H1 (cell line): ENCODE measurements around the gene KLHL33. TPM values are rescaled to one million over a fixed set of nuclear protein-coding genes. Genes with fewer than 3 reads are reported as not detected.

Experiments used
- CTCF ChIA-PET: fragments of 300-600 bp; sonication (Branson Sonifier 250); formaldehyde crosslinking; loops from one replicate; lab custom pipeline; 2021; ENCODE audit not compliant: partially characterized antibody; lab: Charles Lee
- POLR2A ChIA-PET: fragments of 300-600 bp; sonication (Branson Sonifier 250); formaldehyde crosslinking; loops from one replicate; lab custom pipeline; 2021; ENCODE audit warnings: inconsistent platforms; ENCODE audit not compliant: partially characterized antibody; lab: Charles Lee
- DNase-seq, 2 experiments: peaks; one replicate each; pipeline versions ENCODE4 v3.0.0 to v3.0.0-alpha.2; 2010 to 2022; ENCODE audit warnings: low spot score in 2 of 2, low read depth in 1 of 2, mixed read lengths in 1 of 2
- FAIRE-seq: peaks from 2 replicates; lab custom pipeline; 2011; peaks lifted over from hg19 to GRCh38; lab: Jason Lieb, UNC
- H2AFZ ChIP-seq: 2 replicates; pipeline ENCODE4 v1.8.1; 2012; ENCODE audit warnings: low read length, inconsistent platforms
- H2AK5ac ChIP-seq: 2 replicates; pipeline ENCODE4 v1.6.1; 2013; ENCODE audit warnings: low read depth, low read length
- H2BK120ac ChIP-seq: replicated peaks from 2 replicates; pipeline ENCODE3; 2013; ENCODE audit warnings: low read depth, low read length, inconsistent platforms
- H2BK12ac ChIP-seq: 2 replicates; pipeline ENCODE4 v1.6.1; 2013; ENCODE audit warnings: low read depth, low read length
- H2BK15ac ChIP-seq: 2 replicates; pipeline ENCODE4 v1.6.1; 2013; ENCODE audit warnings: low read length
- H2BK20ac ChIP-seq: 2 replicates; pipeline ENCODE4 v1.6.1; 2013; ENCODE audit warnings: low read length
- H2BK5ac ChIP-seq: 2 replicates; pipeline ENCODE4 v1.6.1; 2013; ENCODE audit warnings: low read depth, low read length
- H3K14ac ChIP-seq: 2 replicates; pipeline ENCODE4 v1.6.1; 2013; ENCODE audit warnings: inconsistent platforms; ENCODE audit not compliant: insufficient read length
- H3K18ac ChIP-seq: 2 replicates; pipeline ENCODE4 v1.6.1; 2013; ENCODE audit warnings: low read length; ENCODE audit errors: extremely low read depth
- H3K23ac ChIP-seq: 2 replicates; pipeline ENCODE4 v1.6.1; 2013; ENCODE audit warnings: inconsistent platforms; ENCODE audit not compliant: insufficient read length
- H3K23me2 ChIP-seq: 2 replicates; pipeline ENCODE4 v1.6.1; 2013; ENCODE audit warnings: low read depth, low read length
- H3K27ac ChIP-seq: 2 replicates; pipeline ENCODE4 v1.6.1; 2011; ENCODE audit warnings: low read depth, low read length, inconsistent platforms
- H3K27me3 ChIP-seq, 4 experiments: replicated peaks in 1 of 4; 1 replicate in 1 of 4; 2 replicates in 3 of 4; pipeline versions ENCODE4 v1.6.1 to v1.8.1; 2011 to 2013; ENCODE audit warnings: low read length in 3 of 4, mild to moderate bottlenecking in 3 of 4, inconsistent platforms in 2 of 4, mixed read lengths in 2 of 4, moderate library complexity in 1 of 4; ENCODE audit not compliant: control insufficient read depth in 3 of 4, insufficient read depth in 3 of 4; ENCODE audit errors: extremely low read depth in 1 of 4
- H3K36me3 ChIP-seq, 4 experiments: 2 replicates each; pipeline versions ENCODE4 v1.6.1 to v1.8.1; 2011 to 2013; ENCODE audit warnings: mild to moderate bottlenecking in 4 of 4, low read length in 3 of 4, moderate library complexity in 2 of 4, control low read depth in 1 of 4, inconsistent platforms in 1 of 4; ENCODE audit not compliant: insufficient read depth in 4 of 4, control insufficient read depth in 2 of 4
- H3K4ac ChIP-seq: replicated peaks from 2 replicates; pipeline ENCODE3; 2013; ENCODE audit warnings: low read length, low read depth, mixed read lengths, inconsistent platforms; ENCODE audit not compliant: insufficient read length
- H3K4me1 ChIP-seq, 4 experiments: replicated peaks in 1 of 4; 1 replicate in 1 of 4; 2 replicates in 3 of 4; pipeline versions ENCODE4 v1.6.1 to v1.8.1; 2011 to 2013; ENCODE audit warnings: low read length in 3 of 4, inconsistent platforms in 2 of 4, mixed read lengths in 1 of 4; ENCODE audit not compliant: insufficient read depth in 4 of 4, control insufficient read depth in 3 of 4
- H3K4me2 ChIP-seq, 2 experiments: 2 replicates each; pipeline versions ENCODE4 v1.6.1 to v1.8.1; 2011 to 2013; ENCODE audit warnings: low read depth in 2 of 2, low read length in 2 of 2, control low read depth in 1 of 2, inconsistent platforms in 1 of 2, mild to moderate bottlenecking in 1 of 2; ENCODE audit not compliant: insufficient read depth in 1 of 2
- H3K4me3 ChIP-seq, 4 experiments: fragments of 200-600, 300-600 bp in 1 of 4; sonication (generic), shearing (Covaris generic), sonication (Bioruptor Twin) in 1 of 4; 2 replicates each; pipeline versions ENCODE4 v1.5.1 to v1.8.1; 2011 to 2016; ENCODE audit warnings: low read length in 4 of 4, low read depth in 3 of 4, control low read depth in 2 of 4, inconsistent platforms in 2 of 4, mild to moderate bottlenecking in 2 of 4, mixed read lengths in 1 of 4, moderate library complexity in 1 of 4; ENCODE audit not compliant: insufficient read depth in 2 of 4; ENCODE audit errors: extremely low read depth in 1 of 4
- H3K56ac ChIP-seq: replicated peaks from 2 replicates; pipeline ENCODE3; 2013; ENCODE audit warnings: low read depth, mild to moderate bottlenecking, mixed read lengths, low read length, inconsistent platforms; ENCODE audit not compliant: insufficient read length
- H3K79me1 ChIP-seq: 2 replicates; pipeline ENCODE4 v1.6.1; 2013; ENCODE audit warnings: low read depth, low read length, control low read depth
- H3K79me2 ChIP-seq, 2 experiments: 2 replicates each; pipeline versions ENCODE4 v1.6.1 to v1.8.1; 2012 to 2013; ENCODE audit warnings: low read length in 2 of 2, mild to moderate bottlenecking in 2 of 2, inconsistent platforms in 1 of 2; ENCODE audit not compliant: insufficient read depth in 2 of 2, control insufficient read depth in 1 of 2
- H3K9ac ChIP-seq, 4 experiments: replicated peaks in 1 of 4; 1 replicate in 1 of 4; 2 replicates in 3 of 4; pipeline versions ENCODE4 v1.6.1 to v1.8.1; 2011 to 2013; ENCODE audit warnings: low read depth in 3 of 4, low read length in 3 of 4, control low read depth in 2 of 4, mild to moderate bottlenecking in 2 of 4, moderate library complexity in 2 of 4, inconsistent platforms in 1 of 4; ENCODE audit errors: extremely low read depth in 1 of 4
- H3K9me3 ChIP-seq, 2 experiments: 2 replicates each; pipeline versions ENCODE4 v1.6.1 to v1.8.1; 2012 to 2013; ENCODE audit warnings: mild to moderate bottlenecking in 2 of 2, moderate library complexity in 2 of 2, control low read depth in 1 of 2, inconsistent platforms in 1 of 2, low read depth in 1 of 2, low read length in 1 of 2, mixed read lengths in 1 of 2; ENCODE audit not compliant: insufficient read depth in 2 of 2
- H4K20me1 ChIP-seq, 2 experiments: replicated peaks in 1 of 2; 2 replicates each; pipeline versions ENCODE3 to v1.8.1; 2011 to 2013; ENCODE audit warnings: inconsistent platforms in 2 of 2, low read length in 2 of 2, mild to moderate bottlenecking in 1 of 2; ENCODE audit not compliant: insufficient read depth in 2 of 2, control insufficient read depth in 1 of 2
- H4K5ac ChIP-seq: 2 replicates; pipeline ENCODE4 v1.6.1; 2013; ENCODE audit warnings: low read length, low read depth, mixed read lengths, inconsistent platforms; ENCODE audit not compliant: insufficient read length
- H4K8ac ChIP-seq: 2 replicates; pipeline ENCODE4 v1.8.0; 2013; ENCODE audit warnings: mild to moderate bottlenecking, moderate library complexity, low read length, inconsistent platforms; ENCODE audit not compliant: insufficient read depth; ENCODE audit errors: extremely low read depth
- H4K91ac ChIP-seq: replicated peaks from 2 replicates; pipeline ENCODE3; 2013; ENCODE audit warnings: low read length, mixed read lengths, inconsistent platforms; ENCODE audit not compliant: insufficient read length
- ASH2L ChIP-seq: fragments of 200-600, 300-600 bp; sonication (generic); IDR thresholded peaks from one replicate; pipeline ENCODE4 v1.7.1; 2017; ENCODE audit warnings: low read length
- CBX5 ChIP-seq: fragments of 300-800, 300-1000 bp; sonication (generic); IDR thresholded peaks from 2 replicates; pipeline ENCODE4 v1.7.1; 2016; ENCODE audit warnings: antibody characterized with exemption, low read length, low read depth
- HDAC2 ChIP-seq, 2 experiments: fragments of 300-600 bp in 1 of 2; sonication (generic) in 1 of 2; IDR thresholded peaks; 2 replicates each; pipeline ENCODE4 v1.6.1; 2011 to 2012; ENCODE audit warnings: low read depth in 2 of 2, low read length in 2 of 2, mild to moderate bottlenecking in 2 of 2, moderate library complexity in 2 of 2, borderline replicate concordance in 1 of 2, inconsistent platforms in 1 of 2
- MAFK ChIP-seq: IDR thresholded peaks from 2 replicates; pipeline ENCODE4 v1.6.1; 2012; ENCODE audit warnings: low read depth, mild to moderate bottlenecking, improper control_type of control experiment, low read length
- NRF1 ChIP-seq: IDR thresholded peaks from 2 replicates; pipeline ENCODE4 v1.6.1; 2011; ENCODE audit warnings: mild to moderate bottlenecking, low read depth, low read length, improper control_type of control experiment
- POU5F1 ChIP-seq: IDR thresholded peaks from 2 replicates; pipeline ENCODE4 v1.6.1; 2011; ENCODE audit warnings: low read depth, mild to moderate bottlenecking, low read length, moderate library complexity
- RBBP5 ChIP-seq: IDR thresholded peaks from 2 replicates; pipeline ENCODE4 v1.7.1; 2012; ENCODE audit warnings: low read depth, mild to moderate bottlenecking, inconsistent platforms, low read length, moderate library complexity, borderline replicate concordance
- RFX5 ChIP-seq: IDR thresholded peaks from 2 replicates; pipeline ENCODE4 v1.6.1; 2011; ENCODE audit warnings: low read depth, low read length, improper control_type of control experiment, borderline replicate concordance
- SP1 ChIP-seq: IDR thresholded peaks from 2 replicates; pipeline ENCODE4 v1.6.1; 2011; ENCODE audit warnings: low read depth, low read length
- SP4 ChIP-seq: IDR thresholded peaks from 2 replicates; pipeline ENCODE4 v1.6.1; 2012; ENCODE audit warnings: low read length, inconsistent platforms
- TAF1 ChIP-seq: IDR thresholded peaks from 2 replicates; pipeline ENCODE4 v1.6.1; 2011; ENCODE audit warnings: mild to moderate bottlenecking, low read depth, low read length
- ZNF274 ChIP-seq: IDR thresholded peaks from 2 replicates; pipeline ENCODE4 v1.7.0; 2012; ENCODE audit warnings: low read length, borderline replicate concordance; ENCODE audit errors: extremely low read depth
- WGBS, 2 experiments: shearing (Covaris generic) in 1 of 2; methylation state at CpG; one replicate each; pipeline versions ENCODE4 v1.1.6 to v1.1.7; 2013 to 2015; ENCODE audit warnings: low lambda C conversion rate in 2 of 2, mixed read lengths in 2 of 2, inconsistent platforms in 1 of 2, low coverage in 1 of 2, missing lambda C conversion rate in 1 of 2; ENCODE audit not compliant: insufficient replicate concordance in 2 of 2, insufficient coverage in 1 of 2, insufficient read length in 1 of 2; ENCODE audit errors: extremely low coverage in 1 of 2, missing lambda C conversion rate in 1 of 2; 5-methylcytosine and 5-hydroxymethylcytosine counted together
- polyA plus RNA-seq, 7 experiments: library from polyadenylated mRNA; depleted of rRNA in 3 of 7; stranded (reverse) in 5 of 7; unstranded in 2 of 7; fragments of >200 nt in 5 of 7; fragments of 200-250 nt in 2 of 7; gene quantifications; 1 replicate in 5 of 7; 2 replicates in 1 of 7; 4 replicates in 1 of 7; pipeline versions ENCODE4 v1.2.1 to v1.2.3, GENCODE V29; 2011 to 2013; ENCODE audit warnings: missing spikeins in 2 of 7, mixed read lengths in 2 of 7
- total RNA-seq: library from RNA; stranded (reverse); fragmentation: NEBNext Ultra II Directional; extraction: Animal tissue kit (Norgen Biotek cat#: 25700); gene quantifications from 2 replicates; pipeline ENCODE4 v1.2.1, GENCODE V29; 2021
- TF ChIP-seq, protein P1 (sequence below): IDR thresholded peaks from 2 replicates; pipeline ENCODE4 v1.6.1; 2012; ENCODE audit warnings: low read length, inconsistent platforms

The KLHL33 gene
- total and polyA plus RNA-seq, 2 of the 8 experiments (the other 6 are each of a cell fraction or from before 2014, with no cell fraction given): 0.11 to 0.17 TPM

DNA sequence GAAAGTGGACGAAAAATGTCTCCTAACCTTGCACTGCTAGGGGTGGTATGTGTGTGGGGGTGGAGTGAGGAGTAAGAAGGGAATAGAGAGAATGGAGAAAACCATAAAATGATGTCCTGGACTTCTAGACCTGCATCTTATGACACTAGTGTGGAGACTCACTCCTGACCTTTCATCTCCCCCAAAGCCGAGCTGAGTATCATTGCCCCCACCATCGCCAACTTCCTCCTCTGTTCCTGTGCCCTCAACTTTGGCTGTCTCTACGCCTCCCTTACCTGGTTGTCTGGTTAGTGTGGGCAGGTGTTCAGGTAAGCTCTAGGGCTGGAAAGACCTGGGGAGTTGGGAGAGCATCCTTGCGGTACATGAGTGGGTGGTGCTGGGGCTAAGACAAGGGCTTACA lies 4.5 kb upstream of the KLHL33 start:
- H4K91ac ChIP-seq: no peak overlapping the region
- H3K79me2 ChIP-seq: no peaks in the 10 kb centered on the region
- H4K5ac ChIP-seq: no peak overlapping the region
- ChIA-PET CTCF (interaction anchor here (0.9 kb wide), 1 partner anchor 173 kb away, joined by 4 read pairs; no protein-coding TSS in a partner anchor), POLR2A (interaction anchor here (0.8 to 8.2 kb wide), 3 partner anchors 12 to 29 kb away, joined by 3 to 68 read pairs (median 3); partner anchors contain the start of genes APEX1 and OSGEP)
- no peak overlapping the region for H3K23ac ChIP-seq
- H3K4ac ChIP-seq: no peak overlapping the region
- peaks cover under 1 to 6% (median 4%) of the 10 kb centered on the region in 4 experiments; a peak in 5 of 8 replicates for H3K36me3 ChIP-seq
- DNase-seq: no peak
- H3K4me2 ChIP-seq: no peak overlapping the region
- H3K4me3 ChIP-seq: no peak overlapping the region
- no peaks in the 10 kb centered on the region for H3K23me2 ChIP-seq
- H3K14ac ChIP-seq: no peak overlapping the region
- no peak overlapping the region for H2BK20ac ChIP-seq
- no peak overlapping the region for H3K9ac ChIP-seq
- H2BK15ac ChIP-seq: no peak overlapping the region
- no peak overlapping the region for H2BK12ac ChIP-seq
- peaks cover 0 to 9% (median 6%) of the 10 kb centered on the region in 4 experiments; a peak in 5 of 7 replicates for H3K27me3 ChIP-seq
- WGBS, 2 experiments: 81% methylated on average over 5 of the region's 5 CpGs; no CpG with 5 or more reads in 1 of the 2 experiments
- no peak overlapping the region for H3K18ac ChIP-seq
- H2BK120ac ChIP-seq: no peak overlapping the region
- H2BK5ac ChIP-seq: no peak overlapping the region
- FAIRE-seq: no peak
- H3K56ac ChIP-seq: no peak overlapping the region
- no peaks in the 10 kb centered on the region for H3K9me3 ChIP-seq
- H3K79me1 ChIP-seq: no peaks in the 10 kb centered on the region
- no peak overlapping the region for H2AFZ ChIP-seq
- no peak overlapping the region for H4K8ac ChIP-seq
- H3K4me1 ChIP-seq: peaks cover 0 to 7% (median 4%) of the 10 kb centered on the region in 4 experiments; a peak in 5 of 7 replicates
- no peaks in the 10 kb centered on the region for H4K20me1 ChIP-seq
- H3K27ac ChIP-seq: no peak overlapping the region
- no peak overlapping the region for H2AK5ac ChIP-seq
- no peak for TF ChIP-seq TAF1
- TF ChIP-seq, protein P1, sequence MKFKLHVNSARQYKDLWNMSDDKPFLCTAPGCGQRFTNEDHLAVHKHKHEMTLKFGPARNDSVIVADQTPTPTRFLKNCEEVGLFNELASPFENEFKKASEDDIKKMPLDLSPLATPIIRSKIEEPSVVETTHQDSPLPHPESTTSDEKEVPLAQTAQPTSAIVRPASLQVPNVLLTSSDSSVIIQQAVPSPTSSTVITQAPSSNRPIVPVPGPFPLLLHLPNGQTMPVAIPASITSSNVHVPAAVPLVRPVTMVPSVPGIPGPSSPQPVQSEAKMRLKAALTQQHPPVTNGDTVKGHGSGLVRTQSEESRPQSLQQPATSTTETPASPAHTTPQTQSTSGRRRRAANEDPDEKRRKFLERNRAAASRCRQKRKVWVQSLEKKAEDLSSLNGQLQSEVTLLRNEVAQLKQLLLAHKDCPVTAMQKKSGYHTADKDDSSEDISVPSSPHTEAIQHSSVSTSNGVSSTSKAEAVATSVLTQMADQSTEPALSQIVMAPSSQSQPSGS: no peak
- TF ChIP-seq POU5F1: no peak
- no peak for TF ChIP-seq RBBP5
- TF ChIP-seq RFX5: no peak
- no peak for TF ChIP-seq SP1
- TF ChIP-seq CBX5: no peak
- no peak for TF ChIP-seq ZNF274
- no peak for TF ChIP-seq HDAC2 (IDR thresholded peaks at IDR 0.05; ENCODE audit: borderline replicate concordance in 1 of 2, low read depth in 2 of 2, low read length in 2 of 2)
- no peak for TF ChIP-seq MAFK
- TF ChIP-seq ASH2L: no peak
- no peak for TF ChIP-seq NRF1
- TF ChIP-seq SP4: no peak
